IPS-NIHi11 (cell line): ENCODE measurements around the gene UCP1.
"Not testable (repeated sequence)": the region's sequence is repeated elsewhere in the genome, so short reads cannot be mapped to it uniquely, and the experiment has no call there.

Source experiments
- DNase-seq: peaks from one replicate; pipeline ENCODE4 v3.0.0; 2012; ENCODE audit warnings: mixed read lengths, low spot score

UCP1 gene

GRCh38 chr4:140533951-140534480 lies 34.7 kb downstream of the UCP1 start:
- DNase-seq = no peak

DNA sequence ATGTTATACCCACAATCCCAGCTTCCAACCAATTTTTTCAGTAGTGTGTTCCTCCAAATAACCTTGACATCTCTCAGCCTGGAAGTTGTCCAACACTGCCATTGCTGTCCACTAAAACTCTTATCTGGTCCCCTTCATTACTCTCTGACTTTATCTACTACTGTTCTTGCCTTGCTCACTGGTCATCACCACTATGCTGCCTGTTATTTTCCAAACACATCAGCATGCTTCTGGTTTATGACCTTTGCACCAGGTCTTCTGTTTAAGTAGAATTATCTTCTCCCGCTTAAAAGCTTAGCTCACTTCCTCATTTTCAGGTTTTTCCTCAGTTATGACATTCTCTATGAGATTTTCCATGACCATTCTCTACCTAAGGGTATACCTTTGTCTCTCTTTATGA lies 39.3 kb downstream of the UCP1 start:
- no peak for DNase-seq

DNA sequence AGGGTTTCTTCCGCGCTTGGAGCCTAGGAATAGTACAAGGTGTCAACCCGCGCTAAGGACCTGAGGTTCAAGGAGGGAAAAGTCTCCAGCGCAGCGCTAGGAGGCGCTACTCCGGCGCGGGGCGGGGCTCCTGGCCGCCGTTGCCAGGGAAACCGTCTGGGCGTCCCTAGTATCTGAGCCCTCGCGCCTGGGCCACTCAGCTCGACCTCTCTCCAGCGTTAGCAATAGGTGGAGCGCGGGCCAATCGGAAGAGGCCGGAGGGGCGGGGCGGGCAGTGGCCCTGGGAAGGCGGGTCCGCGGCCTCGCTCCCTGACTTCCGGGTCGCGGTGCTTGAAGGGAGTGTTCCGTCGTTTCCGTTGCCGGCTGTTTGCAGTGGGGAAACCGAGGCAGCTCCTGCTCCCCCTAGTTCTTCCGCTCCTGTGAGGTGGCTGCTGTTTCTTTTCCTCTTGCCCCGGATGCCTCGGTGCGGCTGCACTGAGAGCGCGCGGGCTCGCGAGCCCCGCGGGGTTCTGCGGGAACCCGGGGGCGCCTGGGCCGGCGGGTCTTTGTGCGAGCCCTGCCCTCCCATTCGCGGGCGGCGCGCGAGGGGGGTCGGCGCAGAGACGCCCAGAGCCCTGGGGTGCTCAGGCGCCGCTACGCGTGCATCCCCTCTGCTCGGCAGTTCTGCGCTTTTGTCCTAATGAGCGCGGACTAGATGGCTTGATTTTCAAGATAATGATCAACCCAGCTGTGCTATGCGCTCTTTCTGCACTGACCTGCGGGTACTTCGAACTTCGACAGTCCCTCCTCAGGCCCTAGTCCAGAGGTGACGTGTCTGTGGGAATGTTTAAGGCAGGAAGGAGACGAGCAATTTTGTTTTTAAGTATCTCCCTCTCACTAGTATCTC lies 44.7 kb downstream of the UCP1 start, which contains the start of gene ELMOD2:
Gene ELMOD2, plus strand, starts transcription at position 312 of the 886 bp plus-strand sequence. CDS start 1,261 bp downstream, outside the sequence.
- DNase-seq = peak; percentile 100

DNA sequence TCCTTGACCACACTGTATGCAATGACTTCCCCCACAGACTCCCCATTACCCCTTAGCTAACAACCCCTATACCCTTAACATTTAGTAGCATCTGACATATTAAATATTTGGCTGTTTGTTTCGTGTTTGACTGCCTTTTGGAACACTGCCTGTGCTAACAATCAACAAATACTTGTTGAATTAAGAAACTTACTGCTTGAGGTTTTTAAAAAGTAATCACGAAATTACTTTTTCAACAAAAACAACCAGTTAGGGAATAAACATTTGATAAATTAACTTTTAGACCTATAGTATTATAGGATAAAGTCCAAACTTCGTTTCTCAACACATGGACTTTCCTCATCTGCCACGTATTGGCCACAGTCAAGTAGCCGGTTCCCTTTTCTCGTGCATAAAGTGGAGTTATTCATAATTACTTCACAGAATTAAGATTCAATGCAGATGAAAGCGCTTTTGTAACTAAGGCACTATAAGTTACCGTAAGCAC lies 45.3 kb downstream of the UCP1 start:
- no peak for DNase-seq

- DNase-seq = no peak
Measured at GRCh38 chr4:140515423-140515822, 53.3 kb downstream of the UCP1 start.

GRCh38 chr4:140513765-140514164 lies 55.0 kb downstream of the UCP1 start:
- DNase-seq = not testable (repeated sequence)
